Measurements from ENCODE around the gene PLS3. TPM values are rescaled to one million over a fixed set of nuclear protein-coding genes. Genes with fewer than 3 reads are reported as not detected.
A peak's percentile ranks its signal among the peaks of the same experiment; 100 is the strongest.

PLS3 gene
- total RNA-seq, 1 donor: 358 TPM

DNA sequence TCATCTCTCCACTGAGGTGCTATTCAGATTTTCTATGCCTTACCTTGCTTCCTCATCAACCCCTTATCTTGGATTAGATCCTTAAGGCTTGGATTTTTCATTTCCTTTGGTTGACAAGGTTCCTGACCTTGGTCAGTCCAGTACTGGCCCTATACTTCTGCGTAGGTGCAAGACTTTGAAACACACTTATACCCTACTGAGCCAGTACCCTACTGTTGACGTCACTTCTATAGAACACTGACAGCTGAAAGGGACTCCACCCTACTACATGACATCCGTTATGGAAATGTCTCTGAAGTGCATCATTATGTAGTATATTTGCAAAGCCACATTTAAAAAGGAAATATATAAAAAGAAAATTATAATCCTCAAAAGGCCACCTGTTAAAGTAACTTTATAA, 12.0 kb upstream of the PLS3 start:
- no peak for TF ChIP-seq CTCF (IDR thresholded peaks at IDR 0.05; ENCODE audit: extremely low read depth, low read depth, low read length)
- DNase-seq (ENCODE audit: insufficient read length, low spot score, missing footprints): no peak
- Histone ChIP-seq H3K4me2 (ENCODE audit: insufficient read depth, low read length) (no peak overlapping the region), H3K4me1 (ENCODE audit: insufficient read depth, low read length) (no peaks in the 10 kb centered on the region), H2AFZ (ENCODE audit: low read length) (no peak overlapping the region), H3K79me2 (ENCODE audit: insufficient read depth, low read length) (no peaks in the 10 kb centered on the region), H3K9me3 (ENCODE audit: low read depth, low read length) (no peaks in the 10 kb centered on the region), H4K20me1 (ENCODE audit: insufficient read depth, low read length) (no peaks in the 10 kb centered on the region), H3K4me3 (ENCODE audit: insufficient read depth, low read length) (no peak overlapping the region), H3K27ac (ENCODE audit: low read depth, low read length) (no peak overlapping the region), H3K36me3 (ENCODE audit: insufficient read depth, low read length) (no peaks in the 10 kb centered on the region), H3K27me3 (ENCODE audit: insufficient read depth, low read length) (peaks cover 5% of the 10 kb centered on the region)

GRCh38 chrX:115553171-115553570, 7.8 kb upstream of the PLS3 start:
- no peak overlapping the region for H3K4me3 ChIP-seq (ENCODE audit: insufficient read depth, low read length)

DNA sequence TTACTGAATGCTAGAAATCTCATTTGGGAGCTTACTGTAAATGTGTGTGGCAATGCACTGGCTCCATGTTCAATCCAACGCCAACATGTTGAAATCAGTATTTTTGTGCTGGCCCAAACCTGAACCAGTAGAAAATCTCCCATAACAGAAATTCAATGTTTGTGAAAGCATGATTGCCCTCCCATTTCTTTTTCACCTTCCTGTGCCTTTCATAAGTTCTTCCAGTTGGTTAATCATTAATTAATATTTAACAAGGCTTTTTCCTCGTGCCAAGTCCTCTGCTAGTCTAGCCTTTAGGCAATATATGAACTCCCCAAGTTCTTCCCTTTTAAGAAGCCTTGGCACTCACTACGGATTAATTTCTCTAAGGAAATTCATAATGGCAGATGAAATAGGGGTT, 1.3 kb upstream of the PLS3 start:
- H3K27me3 ChIP-seq (ENCODE audit: insufficient read depth, low read length): peaks cover 13% of the 10 kb centered on the region
- no peaks in the 10 kb centered on the region for H3K36me3 ChIP-seq (ENCODE audit: insufficient read depth, low read length)
- no peak overlapping the region for H2AFZ ChIP-seq (ENCODE audit: low read length)
- no peak for TF ChIP-seq CTCF (IDR thresholded peaks at IDR 0.05; ENCODE audit: extremely low read depth, low read depth, low read length)
- H3K4me2 ChIP-seq (ENCODE audit: insufficient read depth, low read length): no peak overlapping the region
- H3K79me2 ChIP-seq (ENCODE audit: insufficient read depth, low read length): peaks cover 36% of the 10 kb centered on the region
- no peak for DNase-seq (ENCODE audit: insufficient read length, low spot score, missing footprints)
- H3K4me1 ChIP-seq (ENCODE audit: insufficient read depth, low read length): peaks cover 10% of the 10 kb centered on the region
- no peaks in the 10 kb centered on the region for H3K9me3 ChIP-seq (ENCODE audit: low read depth, low read length)
- H4K20me1 ChIP-seq (ENCODE audit: insufficient read depth, low read length): peaks cover 3% of the 10 kb centered on the region
- H3K27ac ChIP-seq (ENCODE audit: low read depth, low read length): no peak overlapping the region
- no peak overlapping the region for H3K4me3 ChIP-seq (ENCODE audit: insufficient read depth, low read length)

More at GRCh38 chrX:115553171-115553570, 7.8 kb upstream of the PLS3 start:
- H3K27me3 ChIP-seq (ENCODE audit: insufficient read depth, low read length): no peaks in the 10 kb centered on the region
- H2AFZ ChIP-seq (ENCODE audit: low read length): no peak overlapping the region
- H4K20me1 ChIP-seq (ENCODE audit: insufficient read depth, low read length): no peaks in the 10 kb centered on the region
- DNase-seq (ENCODE audit: insufficient read length, low spot score, missing footprints): no peak
- no peaks in the 10 kb centered on the region for H3K9me3 ChIP-seq (ENCODE audit: low read depth, low read length)
- no peak overlapping the region for H3K27ac ChIP-seq (ENCODE audit: low read depth, low read length)
- H3K79me2 ChIP-seq (ENCODE audit: insufficient read depth, low read length): no peaks in the 10 kb centered on the region
- H3K4me1 ChIP-seq (ENCODE audit: insufficient read depth, low read length): no peaks in the 10 kb centered on the region
- no peak overlapping the region for H3K4me2 ChIP-seq (ENCODE audit: insufficient read depth, low read length)
- TF ChIP-seq CTCF (IDR thresholded peaks at IDR 0.05; ENCODE audit: extremely low read depth, low read depth, low read length): no peak
- no peaks in the 10 kb centered on the region for H3K36me3 ChIP-seq (ENCODE audit: insufficient read depth, low read length)

GRCh38 chrX:115560211-115560977, 580 bp upstream of the PLS3 start:
- H3K4me1 ChIP-seq (ENCODE audit: insufficient read depth, low read length): peaks cover 10% of the 10 kb centered on the region
- H3K27ac ChIP-seq (ENCODE audit: low read depth, low read length): peak overlapping the region; percentile 53
- H3K9me3 ChIP-seq (ENCODE audit: low read depth, low read length): no peaks in the 10 kb centered on the region
- H3K4me3 ChIP-seq (ENCODE audit: insufficient read depth, low read length): peak overlapping the region; percentile 81
- peaks cover 18% of the 10 kb centered on the region for H3K27me3 ChIP-seq (ENCODE audit: insufficient read depth, low read length)
- H2AFZ ChIP-seq (ENCODE audit: low read length): peak overlapping the region; percentile 54
- DNase-seq (ENCODE audit: insufficient read length, low spot score, missing footprints): no peak
- H3K36me3 ChIP-seq (ENCODE audit: insufficient read depth, low read length): no peaks in the 10 kb centered on the region
- peak overlapping the region; percentile 80 for H3K4me2 ChIP-seq (ENCODE audit: insufficient read depth, low read length)
- no peak for TF ChIP-seq CTCF (IDR thresholded peaks at IDR 0.05; ENCODE audit: extremely low read depth, low read depth, low read length)
- H4K20me1 ChIP-seq (ENCODE audit: insufficient read depth, low read length): peaks cover 3% of the 10 kb centered on the region
- H3K79me2 ChIP-seq (ENCODE audit: insufficient read depth, low read length): peaks cover 44% of the 10 kb centered on the region

Data from osteoblast (primary cell).